HEK293 (cell line): Measurements from ENCODE around the gene GRIN2A.

Source experiments
- CTCF ChIA-PET: fragments of 350-600 bp; formaldehyde crosslinking; extraction: SDS; loops from one replicate; lab custom pipeline; 2021; ENCODE audit warnings: antibody characterized with exemption; lab: Yijun Ruan, JAX
- POLR2A ChIA-PET: fragments of 300-600 bp; formaldehyde crosslinking; extraction: SDS; loops from one replicate; lab custom pipeline; 2020; ENCODE audit warnings: antibody characterized with exemption, inconsistent platforms; lab: Yijun Ruan, JAX
- H3K27ac ChIP-seq: fragments of 200-500 bp; sonication (Bioruptor generic); 2 replicates; pipeline ENCODE4 v1.5.1; 2014; ENCODE audit warnings: low read depth, low read length, control low read depth, inconsistent platforms; ENCODE audit errors: extremely low read depth
- H3K36me3 ChIP-seq, 2 experiments: fragments of 200-500 bp in 1 of 2; sonication (Bioruptor generic) in 1 of 2; 1 replicate in 1 of 2; 2 replicates in 1 of 2; pipeline ENCODE4 v1.5.1; 2014 to 2017; ENCODE audit warnings: inconsistent platforms in 2 of 2, low read length in 2 of 2; ENCODE audit not compliant: control insufficient read depth in 2 of 2, insufficient read depth in 1 of 2
- H3K4me1 ChIP-seq: fragments of 200-500 bp; sonication (Bioruptor generic); 2 replicates; pipeline ENCODE4 v1.5.1; 2014; ENCODE audit warnings: mild to moderate bottlenecking, low read length, inconsistent platforms; ENCODE audit not compliant: control insufficient read depth, insufficient read depth
- H3K4me3 ChIP-seq: 2 replicates; pipeline ENCODE4 v1.5.1; 2011; ENCODE audit warnings: low read depth, mild to moderate bottlenecking, control low read depth, low read length, moderate library complexity
- H3K9me3 ChIP-seq: fragments of 200-500 bp; sonication (Bioruptor generic); 2 replicates; pipeline ENCODE4 v1.5.1; 2014; ENCODE audit warnings: low read depth, low read length, inconsistent platforms; ENCODE audit not compliant: control insufficient read depth, insufficient read depth
- GLI4 ChIP-seq: fragments of 450-650 bp; formaldehyde crosslinking; IDR thresholded peaks from 2 replicates; pipeline ENCODE4 v1.5.1; 2016; ENCODE audit warnings: missing biosample characterization, missing genetic modification characterization
- HOXA7 ChIP-seq: sonication (generic); formaldehyde crosslinking; IDR thresholded peaks from 2 replicates; pipeline ENCODE4 v1.8.1; 2022; ENCODE audit warnings: missing genetic modification reagents, borderline replicate concordance
- ZIC2 ChIP-seq: fragments of 450-650 bp; formaldehyde crosslinking; IDR thresholded peaks from 2 replicates; pipeline ENCODE4 v1.5.1; 2016; ENCODE audit warnings: missing biosample characterization, missing genetic modification characterization
- ZNF16 ChIP-seq: fragments of 450-650 bp; formaldehyde crosslinking; IDR thresholded peaks from 2 replicates; pipeline ENCODE4 v1.5.1; 2016; ENCODE audit warnings: low read depth, missing biosample characterization, missing genetic modification characterization
- ZNF184 ChIP-seq: fragments of 450-650 bp; IDR thresholded peaks from 2 replicates; pipeline ENCODE4 v1.5.1; 2018; ENCODE audit warnings: missing biosample characterization, mild to moderate bottlenecking, missing genetic modification characterization
- ZNF202 ChIP-seq: fragments of 450-650 bp; formaldehyde crosslinking; IDR thresholded peaks from 2 replicates; pipeline ENCODE4 v1.5.1; 2016; ENCODE audit warnings: missing biosample characterization, missing genetic modification characterization, borderline replicate concordance
- ZNF302 ChIP-seq: fragments of 450-650 bp; formaldehyde crosslinking; IDR thresholded peaks from 2 replicates; pipeline ENCODE4 v1.5.1; 2016; ENCODE audit warnings: missing biosample characterization, missing genetic modification characterization, low read depth
- ZNF324 ChIP-seq: fragments of 450-650 bp; formaldehyde crosslinking; IDR thresholded peaks from 2 replicates; pipeline ENCODE4 v1.5.1; 2016; ENCODE audit warnings: missing biosample characterization, missing genetic modification characterization
- ZNF350 ChIP-seq: fragments of 450-650 bp; formaldehyde crosslinking; IDR thresholded peaks from 2 replicates; pipeline ENCODE4 v1.5.0; 2017; ENCODE audit warnings: missing biosample characterization, mild to moderate bottlenecking, missing genetic modification characterization
- ZNF404 ChIP-seq: fragments of 450-650 bp; formaldehyde crosslinking; IDR thresholded peaks from 2 replicates; pipeline ENCODE4 v1.5.1; 2017; ENCODE audit warnings: missing biosample characterization, missing genetic modification characterization
- ZNF521 ChIP-seq: fragments of 450-650 bp; formaldehyde crosslinking; IDR thresholded peaks from 2 replicates; pipeline ENCODE4 v1.5.1; 2017; ENCODE audit warnings: missing biosample characterization, mild to moderate bottlenecking, missing genetic modification characterization
- ZNF843 ChIP-seq: fragments of 450-650 bp; formaldehyde crosslinking; IDR thresholded peaks from 2 replicates; pipeline ENCODE4 v1.5.1; 2016; ENCODE audit warnings: missing biosample characterization, missing genetic modification characterization
- ZSCAN30 ChIP-seq: fragments of 450-650 bp; IDR thresholded peaks from 2 replicates; pipeline ENCODE4 v1.5.1; 2018; ENCODE audit warnings: missing biosample characterization, mild to moderate bottlenecking, missing genetic modification characterization, moderate library complexity
- TF ChIP-seq, protein P1 (sequence below): sonication (generic); formaldehyde crosslinking; IDR thresholded peaks from 2 replicates; pipeline ENCODE4 v1.8.1; 2022; ENCODE audit warnings: mild to moderate bottlenecking, moderate library complexity, missing genetic modification reagents
- TF ChIP-seq, protein P2 (sequence below): fragments of 450-650 bp; formaldehyde crosslinking; IDR thresholded peaks from 2 replicates; pipeline ENCODE4 v1.5.1; 2016; ENCODE audit warnings: missing biosample characterization, missing genetic modification characterization
- TF ChIP-seq, protein P3 (sequence below): fragments of 450-650 bp; formaldehyde crosslinking; conservative IDR thresholded peaks from 2 replicates; pipeline ENCODE4 v1.5.1; 2016; ENCODE audit warnings: low read depth, missing biosample characterization, missing genetic modification characterization
- TF ChIP-seq, protein P4 (sequence below): fragments of 450-650 bp; formaldehyde crosslinking; IDR thresholded peaks from 2 replicates; pipeline ENCODE4 v1.5.1; 2016; ENCODE audit warnings: missing biosample characterization, missing genetic modification characterization, borderline replicate concordance
- TF ChIP-seq, protein P5 (sequence below): fragments of 450-650 bp; formaldehyde crosslinking; conservative IDR thresholded peaks from 2 replicates; pipeline ENCODE4 v1.5.1; 2016; ENCODE audit warnings: low read depth, missing biosample characterization, missing genetic modification characterization

GRIN2A gene

DNA sequence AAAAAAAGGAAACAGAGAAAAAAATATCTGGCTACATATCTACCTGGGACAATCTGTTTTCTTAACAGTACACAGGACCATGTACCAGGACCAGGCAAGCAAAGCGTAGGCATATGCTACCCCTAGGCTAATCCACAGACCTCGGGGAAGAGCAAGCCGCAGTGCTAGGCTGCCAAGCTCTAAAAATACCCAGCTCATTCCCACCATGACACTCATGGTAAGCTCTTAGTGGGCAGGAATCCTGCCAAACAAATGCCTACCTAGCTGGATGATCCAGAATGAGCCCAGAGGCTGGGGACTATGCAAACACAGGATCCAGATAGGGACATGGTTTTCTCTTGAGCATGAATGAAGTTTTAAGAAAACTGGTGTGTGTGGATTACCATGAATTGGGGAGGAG, 95.6 kb downstream of the GRIN2A start (continued):
- no peak for TF ChIP-seq GLI4 (tag by site-specific recombination)
- no peak for TF ChIP-seq ZNF843
- TF ChIP-seq ZSCAN30 (tag by site-specific recombination), result no peak
- TF ChIP-seq, protein P1, sequence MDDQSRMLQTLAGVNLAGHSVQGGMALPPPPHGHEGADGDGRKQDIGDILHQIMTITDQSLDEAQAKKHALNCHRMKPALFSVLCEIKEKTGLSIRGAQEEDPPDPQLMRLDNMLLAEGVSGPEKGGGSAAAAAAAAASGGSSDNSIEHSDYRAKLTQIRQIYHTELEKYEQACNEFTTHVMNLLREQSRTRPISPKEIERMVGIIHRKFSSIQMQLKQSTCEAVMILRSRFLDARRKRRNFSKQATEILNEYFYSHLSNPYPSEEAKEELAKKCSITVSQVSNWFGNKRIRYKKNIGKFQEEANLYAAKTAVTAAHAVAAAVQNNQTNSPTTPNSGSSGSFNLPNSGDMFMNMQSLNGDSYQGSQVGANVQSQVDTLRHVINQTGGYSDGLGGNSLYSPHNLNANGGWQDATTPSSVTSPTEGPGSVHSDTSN, result no peak
- no peak for TF ChIP-seq ZNF184 (tag by site-specific recombination)
- TF ChIP-seq ZNF202 (tag by site-specific recombination), result no peak

DNA sequence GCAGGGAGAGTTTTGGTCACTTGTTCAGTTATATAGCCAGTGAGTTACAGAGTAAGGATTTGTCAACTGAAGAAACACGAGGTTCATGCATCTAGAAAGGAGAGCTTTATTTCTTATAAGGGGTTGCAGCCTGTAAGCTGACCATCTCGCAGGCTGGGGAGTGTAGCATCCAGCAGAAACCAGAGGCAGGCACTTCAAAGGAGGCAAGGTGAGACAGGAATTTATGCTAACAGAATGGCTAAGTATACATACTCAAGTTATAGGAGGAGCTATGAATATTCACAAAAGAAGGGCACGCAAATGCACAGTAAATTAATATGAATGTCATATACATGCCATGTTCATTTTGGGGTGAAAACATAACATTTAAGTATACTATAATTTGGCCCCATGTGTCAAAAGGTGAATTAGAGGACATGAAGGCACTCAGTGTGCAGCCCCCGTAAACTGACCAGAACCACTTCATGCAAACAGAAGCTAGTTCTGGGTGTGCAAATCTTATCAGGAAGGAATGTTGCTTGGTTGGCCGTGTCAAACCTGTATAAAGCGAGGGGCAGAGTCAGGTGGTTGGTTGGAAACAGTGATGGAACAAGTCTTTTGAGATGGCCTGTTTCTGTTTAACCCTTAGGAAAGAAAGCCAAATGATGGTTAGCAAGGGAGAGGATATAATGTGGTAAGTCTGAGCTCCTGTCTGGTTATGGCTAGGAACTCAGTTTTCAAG, 97.0 kb downstream of the GRIN2A start:
- Histone ChIP-seq H3K27ac (no peak overlapping the region), H3K36me3 (no peaks in the 10 kb centered on the region), H3K4me1 (no peaks in the 10 kb centered on the region), H3K4me3 (no peak overlapping the region), H3K9me3 (no peaks in the 10 kb centered on the region)
- ChIA-PET POLR2A (no interaction called here), CTCF (no interaction called here)
- TF ChIP-seq ZNF324 (tag by site-specific recombination) (no peak), ZNF521 (tag by site-specific recombination) (no peak), ZNF16 (tag by site-specific recombination) (no peak), ZIC2 (tag by site-specific recombination) (no peak), ZNF350 (tag by site-specific recombination) (no peak), ZNF404 (no peak), ZNF302 (no peak), HOXA7 (CRISPR knock-in tag) (no peak)
- TF ChIP-seq, protein P2, sequence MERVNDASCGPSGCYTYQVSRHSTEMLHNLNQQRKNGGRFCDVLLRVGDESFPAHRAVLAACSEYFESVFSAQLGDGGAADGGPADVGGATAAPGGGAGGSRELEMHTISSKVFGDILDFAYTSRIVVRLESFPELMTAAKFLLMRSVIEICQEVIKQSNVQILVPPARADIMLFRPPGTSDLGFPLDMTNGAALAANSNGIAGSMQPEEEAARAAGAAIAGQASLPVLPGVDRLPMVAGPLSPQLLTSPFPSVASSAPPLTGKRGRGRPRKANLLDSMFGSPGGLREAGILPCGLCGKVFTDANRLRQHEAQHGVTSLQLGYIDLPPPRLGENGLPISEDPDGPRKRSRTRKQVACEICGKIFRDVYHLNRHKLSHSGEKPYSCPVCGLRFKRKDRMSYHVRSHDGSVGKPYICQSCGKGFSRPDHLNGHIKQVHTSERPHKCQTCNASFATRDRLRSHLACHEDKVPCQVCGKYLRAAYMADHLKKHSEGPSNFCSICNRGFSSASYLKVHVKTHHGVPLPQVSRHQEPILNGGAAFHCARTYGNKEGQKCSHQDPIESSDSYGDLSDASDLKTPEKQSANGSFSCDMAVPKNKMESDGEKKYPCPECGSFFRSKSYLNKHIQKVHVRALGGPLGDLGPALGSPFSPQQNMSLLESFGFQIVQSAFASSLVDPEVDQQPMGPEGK (tag by site-specific recombination), result no peak
- TF ChIP-seq, protein P3, sequence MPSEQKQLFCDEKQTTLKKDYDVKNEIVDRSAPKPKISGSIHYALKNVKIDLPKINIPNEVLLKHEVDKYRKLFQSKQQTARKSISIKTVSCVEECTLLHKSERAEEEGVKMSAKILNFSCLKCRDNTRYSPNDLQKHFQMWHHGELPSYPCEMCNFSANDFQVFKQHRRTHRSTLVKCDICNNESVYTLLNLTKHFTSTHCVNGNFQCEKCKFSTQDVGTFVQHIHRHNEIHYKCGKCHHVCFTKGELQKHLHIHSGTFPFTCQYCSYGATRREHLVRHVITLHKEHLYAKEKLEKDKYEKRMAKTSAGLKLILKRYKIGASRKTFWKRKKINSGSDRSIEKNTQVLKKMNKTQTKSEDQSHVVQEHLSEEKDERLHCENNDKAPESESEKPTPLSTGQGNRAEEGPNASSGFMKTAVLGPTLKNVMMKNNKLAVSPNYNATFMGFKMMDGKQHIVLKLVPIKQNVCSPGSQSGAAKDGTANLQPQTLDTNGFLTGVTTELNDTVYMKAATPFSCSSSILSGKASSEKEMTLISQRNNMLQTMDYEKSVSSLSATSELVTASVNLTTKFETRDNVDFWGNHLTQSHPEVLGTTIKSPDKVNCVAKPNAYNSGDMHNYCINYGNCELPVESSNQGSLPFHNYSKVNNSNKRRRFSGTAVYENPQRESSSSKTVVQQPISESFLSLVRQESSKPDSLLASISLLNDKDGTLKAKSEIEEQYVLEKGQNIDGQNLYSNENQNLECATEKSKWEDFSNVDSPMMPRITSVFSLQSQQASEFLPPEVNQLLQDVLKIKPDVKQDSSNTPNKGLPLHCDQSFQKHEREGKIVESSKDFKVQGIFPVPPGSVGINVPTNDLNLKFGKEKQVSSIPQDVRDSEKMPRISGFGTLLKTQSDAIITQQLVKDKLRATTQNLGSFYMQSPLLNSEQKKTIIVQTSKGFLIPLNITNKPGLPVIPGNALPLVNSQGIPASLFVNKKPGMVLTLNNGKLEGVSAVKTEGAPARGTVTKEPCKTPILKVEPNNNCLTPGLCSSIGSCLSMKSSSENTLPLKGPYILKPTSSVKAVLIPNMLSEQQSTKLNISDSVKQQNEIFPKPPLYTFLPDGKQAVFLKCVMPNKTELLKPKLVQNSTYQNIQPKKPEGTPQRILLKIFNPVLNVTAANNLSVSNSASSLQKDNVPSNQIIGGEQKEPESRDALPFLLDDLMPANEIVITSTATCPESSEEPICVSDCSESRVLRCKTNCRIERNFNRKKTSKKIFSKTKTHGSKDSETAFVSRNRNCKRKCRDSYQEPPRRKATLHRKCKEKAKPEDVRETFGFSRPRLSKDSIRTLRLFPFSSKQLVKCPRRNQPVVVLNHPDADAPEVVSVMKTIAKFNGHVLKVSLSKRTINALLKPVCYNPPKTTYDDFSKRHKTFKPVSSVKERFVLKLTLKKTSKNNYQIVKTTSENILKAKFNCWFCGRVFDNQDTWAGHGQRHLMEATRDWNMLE (tag by site-specific recombination), result no peak
- TF ChIP-seq, protein P4, sequence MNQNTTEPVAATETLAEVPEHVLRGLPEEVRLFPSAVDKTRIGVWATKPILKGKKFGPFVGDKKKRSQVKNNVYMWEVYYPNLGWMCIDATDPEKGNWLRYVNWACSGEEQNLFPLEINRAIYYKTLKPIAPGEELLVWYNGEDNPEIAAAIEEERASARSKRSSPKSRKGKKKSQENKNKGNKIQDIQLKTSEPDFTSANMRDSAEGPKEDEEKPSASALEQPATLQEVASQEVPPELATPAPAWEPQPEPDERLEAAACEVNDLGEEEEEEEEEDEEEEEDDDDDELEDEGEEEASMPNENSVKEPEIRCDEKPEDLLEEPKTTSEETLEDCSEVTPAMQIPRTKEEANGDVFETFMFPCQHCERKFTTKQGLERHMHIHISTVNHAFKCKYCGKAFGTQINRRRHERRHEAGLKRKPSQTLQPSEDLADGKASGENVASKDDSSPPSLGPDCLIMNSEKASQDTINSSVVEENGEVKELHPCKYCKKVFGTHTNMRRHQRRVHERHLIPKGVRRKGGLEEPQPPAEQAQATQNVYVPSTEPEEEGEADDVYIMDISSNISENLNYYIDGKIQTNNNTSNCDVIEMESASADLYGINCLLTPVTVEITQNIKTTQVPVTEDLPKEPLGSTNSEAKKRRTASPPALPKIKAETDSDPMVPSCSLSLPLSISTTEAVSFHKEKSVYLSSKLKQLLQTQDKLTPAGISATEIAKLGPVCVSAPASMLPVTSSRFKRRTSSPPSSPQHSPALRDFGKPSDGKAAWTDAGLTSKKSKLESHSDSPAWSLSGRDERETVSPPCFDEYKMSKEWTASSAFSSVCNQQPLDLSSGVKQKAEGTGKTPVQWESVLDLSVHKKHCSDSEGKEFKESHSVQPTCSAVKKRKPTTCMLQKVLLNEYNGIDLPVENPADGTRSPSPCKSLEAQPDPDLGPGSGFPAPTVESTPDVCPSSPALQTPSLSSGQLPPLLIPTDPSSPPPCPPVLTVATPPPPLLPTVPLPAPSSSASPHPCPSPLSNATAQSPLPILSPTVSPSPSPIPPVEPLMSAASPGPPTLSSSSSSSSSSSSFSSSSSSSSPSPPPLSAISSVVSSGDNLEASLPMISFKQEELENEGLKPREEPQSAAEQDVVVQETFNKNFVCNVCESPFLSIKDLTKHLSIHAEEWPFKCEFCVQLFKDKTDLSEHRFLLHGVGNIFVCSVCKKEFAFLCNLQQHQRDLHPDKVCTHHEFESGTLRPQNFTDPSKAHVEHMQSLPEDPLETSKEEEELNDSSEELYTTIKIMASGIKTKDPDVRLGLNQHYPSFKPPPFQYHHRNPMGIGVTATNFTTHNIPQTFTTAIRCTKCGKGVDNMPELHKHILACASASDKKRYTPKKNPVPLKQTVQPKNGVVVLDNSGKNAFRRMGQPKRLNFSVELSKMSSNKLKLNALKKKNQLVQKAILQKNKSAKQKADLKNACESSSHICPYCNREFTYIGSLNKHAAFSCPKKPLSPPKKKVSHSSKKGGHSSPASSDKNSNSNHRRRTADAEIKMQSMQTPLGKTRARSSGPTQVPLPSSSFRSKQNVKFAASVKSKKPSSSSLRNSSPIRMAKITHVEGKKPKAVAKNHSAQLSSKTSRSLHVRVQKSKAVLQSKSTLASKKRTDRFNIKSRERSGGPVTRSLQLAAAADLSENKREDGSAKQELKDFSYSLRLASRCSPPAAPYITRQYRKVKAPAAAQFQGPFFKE (tag by site-specific recombination), result no peak
- TF ChIP-seq, protein P5, sequence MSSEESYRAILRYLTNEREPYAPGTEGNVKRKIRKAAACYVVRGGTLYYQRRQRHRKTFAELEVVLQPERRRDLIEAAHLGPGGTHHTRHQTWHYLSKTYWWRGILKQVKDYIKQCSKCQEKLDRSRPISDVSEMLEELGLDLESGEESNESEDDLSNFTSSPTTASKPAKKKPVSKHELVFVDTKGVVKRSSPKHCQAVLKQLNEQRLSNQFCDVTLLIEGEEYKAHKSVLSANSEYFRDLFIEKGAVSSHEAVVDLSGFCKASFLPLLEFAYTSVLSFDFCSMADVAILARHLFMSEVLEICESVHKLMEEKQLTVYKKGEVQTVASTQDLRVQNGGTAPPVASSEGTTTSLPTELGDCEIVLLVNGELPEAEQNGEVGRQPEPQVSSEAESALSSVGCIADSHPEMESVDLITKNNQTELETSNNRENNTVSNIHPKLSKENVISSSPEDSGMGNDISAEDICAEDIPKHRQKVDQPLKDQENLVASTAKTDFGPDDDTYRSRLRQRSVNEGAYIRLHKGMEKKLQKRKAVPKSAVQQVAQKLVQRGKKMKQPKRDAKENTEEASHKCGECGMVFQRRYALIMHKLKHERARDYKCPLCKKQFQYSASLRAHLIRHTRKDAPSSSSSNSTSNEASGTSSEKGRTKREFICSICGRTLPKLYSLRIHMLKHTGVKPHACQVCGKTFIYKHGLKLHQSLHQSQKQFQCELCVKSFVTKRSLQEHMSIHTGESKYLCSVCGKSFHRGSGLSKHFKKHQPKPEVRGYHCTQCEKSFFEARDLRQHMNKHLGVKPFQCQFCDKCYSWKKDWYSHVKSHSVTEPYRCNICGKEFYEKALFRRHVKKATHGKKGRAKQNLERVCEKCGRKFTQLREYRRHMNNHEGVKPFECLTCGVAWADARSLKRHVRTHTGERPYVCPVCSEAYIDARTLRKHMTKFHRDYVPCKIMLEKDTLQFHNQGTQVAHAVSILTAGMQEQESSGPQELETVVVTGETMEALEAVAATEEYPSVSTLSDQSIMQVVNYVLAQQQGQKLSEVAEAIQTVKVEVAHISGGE (tag by site-specific recombination), result no peak
